Lower leg skin (tissue), 3 donors: Measurements from ENCODE around the gene ELF1.

Experiments
- CTCF ChIP-seq, 3 donors: fragments of 450-650 bp; IDR thresholded peaks; one replicate each; pipeline ENCODE4 v1.5.1; 2016; ENCODE audit warnings: antibody characterized with exemption in 3 of 3, mild to moderate bottlenecking in 3 of 3, moderate library complexity in 2 of 3
- POLR2A ChIP-seq, 2 donors: fragments of 450-650 bp; IDR thresholded peaks; one replicate each; pipeline ENCODE4 v1.6.1; 2016 to 2017; ENCODE audit warnings: antibody characterized with exemption in 2 of 2, mild to moderate bottlenecking in 1 of 2, moderate library complexity in 1 of 2

GRCh38 chr13:40984668-40985366, 34.3 kb downstream of the ELF1 start:
- TF ChIP-seq POLR2A (IDR thresholded peaks at IDR 0.05): no peak
- no peak for TF ChIP-seq CTCF (IDR thresholded peaks at IDR 0.05)
